ENCODE results near the gene GIMAP1. TPM values are rescaled to one million over a fixed set of nuclear protein-coding genes. Genes with fewer than 3 reads are reported as not detected.

Gene GIMAP1
- total RNA-seq, 1 donor from 2014 or later: not detected

- no peak for DNase-seq (ENCODE audit: low read depth)
- Histone ChIP-seq H3K27me3 (ENCODE audit: control insufficient read depth, insufficient read depth, low read length) (no peaks in the 10 kb centered on the region), H3K4me3 (ENCODE audit: low read depth, low read length) (no peak overlapping the region), H3K36me3 (ENCODE audit: control insufficient read depth, insufficient read depth, low read length) (no peaks in the 10 kb centered on the region)
- FAIRE-seq: no peak
- TF ChIP-seq CTCF (IDR thresholded peaks at IDR 0.05; ENCODE audit: insufficient read depth, low read length, severe bottlenecking): no peak
Observed at GRCh38 chr7:150759479-150759878, 43.1 kb downstream of the GIMAP1 start.

GRCh38 chr7:150766334-150766709, 49.9 kb downstream of the GIMAP1 start:
- no peak overlapping the region for H3K4me3 ChIP-seq (ENCODE audit: low read depth, low read length)
- DNase-seq (ENCODE audit: low read depth) (no peak), FAIRE-seq (no peak)
- no peaks in the 10 kb centered on the region for H3K36me3 ChIP-seq (ENCODE audit: control insufficient read depth, insufficient read depth, low read length)
- no peak for TF ChIP-seq CTCF (IDR thresholded peaks at IDR 0.05; ENCODE audit: insufficient read depth, low read length, severe bottlenecking)
- no peaks in the 10 kb centered on the region for H3K27me3 ChIP-seq (ENCODE audit: control insufficient read depth, insufficient read depth, low read length)

- no peak for TF ChIP-seq CTCF (IDR thresholded peaks at IDR 0.05; ENCODE audit: insufficient read depth, low read length, severe bottlenecking)
- DNase-seq (ENCODE audit: low read depth): no peak
- H3K27me3 ChIP-seq (ENCODE audit: control insufficient read depth, insufficient read depth, low read length): no peaks in the 10 kb centered on the region
- FAIRE-seq: no peak
- no peaks in the 10 kb centered on the region for H3K36me3 ChIP-seq (ENCODE audit: control insufficient read depth, insufficient read depth, low read length)
- H3K4me3 ChIP-seq (ENCODE audit: low read depth, low read length): no peak overlapping the region
Observed at GRCh38 chr7:150769768-150770167, 53.4 kb downstream of the GIMAP1 start.

Other genes with a start within 250 kb of the GIMAP1 start
- not detected in 2 replicates for gene GIMAP7, start 201.7 kb upstream of the GIMAP1 start, total RNA-seq
- gene GIMAP4, start 149.2 kb upstream of the GIMAP1 start, total RNA-seq: not detected in 2 replicates
- gene GIMAP6, start 84.2 kb upstream of the GIMAP1 start, total RNA-seq: not detected in 2 replicates
- 0.13 and 0.26 TPM in 2 replicates for gene GIMAP2, start 30.9 kb upstream of the GIMAP1 start, total RNA-seq
- gene GIMAP5, start 20.8 kb downstream of the GIMAP1 start, total RNA-seq: not detected in 2 replicates
- gene TMEM176B, start 83.8 kb downstream of the GIMAP1 start, total RNA-seq: not detected in 2 replicates
- gene TMEM176A, start 84.2 kb downstream of the GIMAP1 start, total RNA-seq: 0.79 TPM in 1 of 2 replicates, not detected in the other
- gene AOC1, start 135.9 kb downstream of the GIMAP1 start, total RNA-seq: under 0.01 and 2.4 TPM in 2 replicates